Mononuclear cell (primary cell): ENCODE data around the gene EYA3. TPM values are rescaled to one million over a fixed set of nuclear protein-coding genes. Genes with fewer than 3 reads are reported as not detected.

Experiments
- H3K27me3 ChIP-seq: 2 replicates; pipeline ENCODE4 v1.6.0; 2011; ENCODE audit warnings: low read length, control low read depth; ENCODE audit not compliant: insufficient read depth
- H3K4me1 ChIP-seq: 2 replicates; pipeline ENCODE4 v1.5.1; 2011; ENCODE audit warnings: mild to moderate bottlenecking, low read length, control low read depth; ENCODE audit not compliant: insufficient read depth
- H3K4me3 ChIP-seq: 2 replicates; pipeline ENCODE4 v1.5.1; 2011; ENCODE audit warnings: mild to moderate bottlenecking, low read length, moderate library complexity
- H3K9me3 ChIP-seq: 2 replicates; pipeline ENCODE4 v1.5.1; 2011; ENCODE audit warnings: low read depth, mild to moderate bottlenecking, control low read depth, low read length
- total RNA-seq: library from RNA; depleted of rRNA; stranded (reverse); fragments of >200 nt; gene quantifications from one replicate; pipeline ENCODE4 v1.2.3, GENCODE V29; 2012

EYA3 gene
- total RNA-seq, 1 donor = 8.7 TPM

DNA sequence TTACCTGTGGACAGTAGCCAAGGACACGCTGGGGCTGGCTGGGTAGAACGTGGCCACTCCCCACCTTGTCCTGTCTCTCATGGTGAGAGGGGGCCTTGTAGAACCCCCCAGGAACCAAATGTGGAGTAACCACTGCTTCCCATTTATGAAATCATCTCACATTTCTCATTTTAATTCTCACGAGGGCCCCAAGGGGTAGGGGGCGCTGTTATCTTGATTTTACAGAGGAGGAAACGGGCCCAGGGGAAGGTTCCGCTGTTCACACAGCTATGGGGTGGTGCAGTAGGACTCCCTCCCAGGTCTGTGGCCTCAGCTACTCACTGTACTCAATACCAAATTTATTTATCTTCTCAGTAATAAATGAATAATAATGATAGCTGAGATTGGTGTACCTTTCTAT is 148.1 kb downstream of the EYA3 start:
- Histone ChIP-seq H3K4me1 (peaks cover 55% of the 10 kb centered on the region), H3K9me3 (no peaks in the 10 kb centered on the region), H3K4me3 (no peak overlapping the region), H3K27me3 (peaks cover 4% of the 10 kb centered on the region)

DNA sequence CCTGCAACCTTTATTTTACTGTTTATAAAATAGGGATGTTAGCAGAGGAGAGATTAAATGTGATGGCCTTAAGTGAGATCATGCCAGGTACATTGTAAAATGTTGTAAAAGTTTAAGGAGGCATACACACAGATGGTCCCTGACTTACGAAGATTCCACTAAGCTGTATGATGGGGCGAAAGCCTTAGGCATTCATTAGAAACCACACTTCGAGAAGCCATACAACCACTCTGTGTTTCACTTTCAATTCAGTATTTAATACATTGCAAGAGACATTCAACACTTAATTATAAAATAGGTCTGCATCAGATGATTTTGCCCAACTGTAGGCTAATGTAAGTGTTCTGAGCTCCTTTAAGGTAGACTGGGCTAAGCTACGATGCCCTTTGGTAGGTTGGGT is 149.9 kb downstream of the EYA3 start:
- Histone ChIP-seq H3K27me3 (peaks cover 7% of the 10 kb centered on the region), H3K4me1 (peaks cover 52% of the 10 kb centered on the region), H3K9me3 (no peaks in the 10 kb centered on the region), H3K4me3 (no peak overlapping the region)

DNA sequence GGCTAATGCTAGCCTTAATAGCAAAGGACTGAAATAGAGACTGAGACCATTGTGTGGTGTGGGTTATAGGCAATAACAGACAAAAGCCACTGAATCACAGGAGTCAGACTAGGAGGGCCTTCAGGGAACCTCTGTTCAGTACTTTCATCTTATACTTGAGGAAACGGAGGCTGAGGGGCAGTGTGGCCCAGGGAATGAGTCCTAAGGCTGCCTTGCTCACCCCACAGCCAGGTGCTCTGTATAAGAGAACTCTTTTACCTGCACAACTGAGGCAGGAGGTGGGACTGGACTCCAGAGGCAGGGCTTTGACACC is 150.9 kb downstream of the EYA3 start:
- no peaks in the 10 kb centered on the region for H3K9me3 ChIP-seq
- peaks cover 7% of the 10 kb centered on the region for H3K27me3 ChIP-seq
- peaks cover 43% of the 10 kb centered on the region for H3K4me1 ChIP-seq
- no peak overlapping the region for H3K4me3 ChIP-seq

DNA sequence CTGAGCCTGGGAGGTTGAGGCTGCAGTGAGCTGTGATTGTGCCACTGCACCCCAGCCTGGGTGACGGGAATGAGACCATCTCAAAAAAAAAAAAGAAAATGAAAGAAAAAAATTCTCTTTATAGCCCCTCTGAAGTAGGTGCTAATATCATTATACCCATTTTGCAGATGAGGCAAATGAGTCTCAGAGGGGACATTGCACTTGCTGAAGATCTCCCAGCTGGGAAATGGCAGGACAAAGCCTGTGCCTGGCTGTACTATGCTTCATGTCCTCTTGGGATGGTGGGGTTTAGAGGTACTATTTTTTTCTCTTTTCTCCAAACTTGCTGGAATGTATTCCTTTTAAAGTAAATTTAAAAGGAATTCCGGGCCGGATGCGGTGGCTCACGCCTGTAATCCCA is 152.0 kb downstream of the EYA3 start:
- Histone ChIP-seq H3K4me1 (peaks cover 42% of the 10 kb centered on the region), H3K4me3 (no peak overlapping the region), H3K9me3 (no peaks in the 10 kb centered on the region), H3K27me3 (peaks cover 7% of the 10 kb centered on the region)

DNA sequence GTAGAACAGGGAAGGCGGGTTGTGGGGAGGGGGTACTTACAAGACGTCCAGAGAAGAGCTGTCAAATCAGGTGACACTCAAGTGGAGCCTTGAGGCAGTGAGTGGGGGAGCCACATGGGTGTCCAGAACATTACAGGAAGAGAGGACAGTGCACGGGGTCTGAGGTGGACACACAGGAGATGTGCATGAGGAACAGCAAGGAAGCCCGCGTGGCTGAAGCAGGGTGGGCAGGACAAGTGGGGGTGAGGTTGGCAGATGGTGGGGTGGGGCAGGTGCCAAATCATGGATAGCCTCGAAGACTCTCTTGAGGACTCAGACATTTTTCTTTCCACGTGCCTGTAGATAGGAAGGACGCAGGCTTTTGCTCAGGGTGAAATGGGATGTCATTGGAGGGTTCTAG is 152.7 kb downstream of the EYA3 start:
- Histone ChIP-seq H3K4me1 (peaks cover 41% of the 10 kb centered on the region), H3K9me3 (no peaks in the 10 kb centered on the region), H3K27me3 (peaks cover 7% of the 10 kb centered on the region), H3K4me3 (no peak overlapping the region)

DNA sequence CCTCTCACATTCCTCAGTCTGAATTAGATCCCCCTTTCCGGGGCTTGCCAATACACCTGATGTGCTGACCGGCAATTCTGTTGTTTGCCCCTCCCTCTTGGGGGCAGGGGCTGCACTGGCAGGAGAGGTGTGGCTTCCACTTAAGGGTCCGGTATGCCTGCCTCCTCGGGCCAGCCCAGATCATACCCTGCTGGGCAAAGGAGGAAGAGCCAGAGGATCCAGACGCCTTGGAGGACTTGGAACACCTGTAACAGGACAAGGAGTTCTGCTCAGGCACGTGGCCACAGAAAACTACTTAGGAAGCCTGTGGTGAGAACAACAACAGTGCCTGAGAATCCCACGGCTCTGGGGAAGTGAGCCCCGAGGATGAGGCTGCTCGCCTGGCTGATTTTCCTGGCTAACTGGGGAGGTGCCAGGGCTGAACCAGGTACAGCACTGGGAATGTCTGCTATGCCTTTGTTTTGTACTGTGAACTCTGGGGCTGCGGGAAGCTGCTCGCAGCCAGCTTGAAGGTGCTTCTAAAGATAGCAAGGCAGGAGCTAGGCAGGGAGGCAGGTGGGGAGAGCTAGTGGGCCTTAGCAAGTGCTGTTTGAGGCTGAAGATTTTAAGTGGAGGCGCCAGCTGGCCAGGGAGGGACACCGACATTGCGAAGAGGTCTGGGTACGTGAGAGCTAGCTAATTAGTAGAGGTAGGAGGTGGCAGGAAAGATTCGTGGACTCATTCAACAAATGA is 153.4 kb downstream of the EYA3 start, which contains the start of gene SMPDL3B:
TSS of gene SMPDL3B (plus strand) at position 183 of the 732 bp plus-strand sequence. CDS start at position 367, 184 bp downstream.
- H3K27me3 ChIP-seq = peaks cover 7% of the 10 kb centered on the region
- H3K9me3 ChIP-seq = no peaks in the 10 kb centered on the region
- H3K4me1 ChIP-seq = peaks cover 34% of the 10 kb centered on the region
- H3K4me3 ChIP-seq = no peak within 1 kb of the TSS

DNA sequence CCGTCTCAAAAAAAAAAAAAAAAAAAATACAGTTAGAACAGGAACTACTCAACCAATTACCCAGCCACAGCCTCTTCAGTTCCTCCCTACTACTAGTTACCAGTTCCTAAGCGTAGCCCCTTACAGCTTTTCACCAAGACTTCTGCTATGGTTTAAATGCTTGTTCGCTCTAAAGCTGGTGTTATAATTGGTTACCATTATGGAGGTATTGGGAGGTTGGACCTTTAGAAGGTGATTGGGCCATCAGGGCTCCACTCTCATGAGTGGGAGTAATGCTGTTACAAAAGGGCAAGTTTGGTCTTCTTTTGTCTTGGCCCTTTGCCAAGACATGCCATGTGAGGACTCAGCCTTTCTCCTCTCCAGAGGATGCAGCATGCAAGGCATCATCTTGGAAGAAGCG is 156.7 kb downstream of the EYA3 start:
- peaks cover 31% of the 10 kb centered on the region for H3K4me1 ChIP-seq
- no peak overlapping the region for H3K4me3 ChIP-seq
- peaks cover 7% of the 10 kb centered on the region for H3K27me3 ChIP-seq
- H3K9me3 ChIP-seq = no peaks in the 10 kb centered on the region

DNA sequence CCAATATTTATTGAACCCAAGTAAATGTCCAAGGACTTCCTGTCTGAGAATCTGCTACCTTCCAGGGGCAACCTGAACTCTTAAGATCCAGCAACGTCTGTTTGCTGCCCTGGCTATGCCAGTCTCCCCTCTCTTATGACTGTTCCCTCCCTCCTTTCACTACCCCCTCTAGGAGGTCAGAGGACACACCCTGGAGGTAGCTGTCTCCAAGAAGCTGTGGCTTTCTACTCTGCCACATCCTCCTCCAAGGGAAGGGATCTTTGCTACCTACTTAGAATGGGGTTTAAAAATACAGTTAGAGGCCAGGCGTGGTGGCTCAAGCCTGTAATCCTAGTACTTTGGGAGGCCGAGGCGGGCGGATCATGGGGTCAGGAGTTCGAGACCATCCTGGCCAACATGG is 157.2 kb downstream of the EYA3 start:
- peaks cover 31% of the 10 kb centered on the region for H3K4me1 ChIP-seq
- no peaks in the 10 kb centered on the region for H3K9me3 ChIP-seq
- no peak overlapping the region for H3K4me3 ChIP-seq
- peaks cover 7% of the 10 kb centered on the region for H3K27me3 ChIP-seq

DNA sequence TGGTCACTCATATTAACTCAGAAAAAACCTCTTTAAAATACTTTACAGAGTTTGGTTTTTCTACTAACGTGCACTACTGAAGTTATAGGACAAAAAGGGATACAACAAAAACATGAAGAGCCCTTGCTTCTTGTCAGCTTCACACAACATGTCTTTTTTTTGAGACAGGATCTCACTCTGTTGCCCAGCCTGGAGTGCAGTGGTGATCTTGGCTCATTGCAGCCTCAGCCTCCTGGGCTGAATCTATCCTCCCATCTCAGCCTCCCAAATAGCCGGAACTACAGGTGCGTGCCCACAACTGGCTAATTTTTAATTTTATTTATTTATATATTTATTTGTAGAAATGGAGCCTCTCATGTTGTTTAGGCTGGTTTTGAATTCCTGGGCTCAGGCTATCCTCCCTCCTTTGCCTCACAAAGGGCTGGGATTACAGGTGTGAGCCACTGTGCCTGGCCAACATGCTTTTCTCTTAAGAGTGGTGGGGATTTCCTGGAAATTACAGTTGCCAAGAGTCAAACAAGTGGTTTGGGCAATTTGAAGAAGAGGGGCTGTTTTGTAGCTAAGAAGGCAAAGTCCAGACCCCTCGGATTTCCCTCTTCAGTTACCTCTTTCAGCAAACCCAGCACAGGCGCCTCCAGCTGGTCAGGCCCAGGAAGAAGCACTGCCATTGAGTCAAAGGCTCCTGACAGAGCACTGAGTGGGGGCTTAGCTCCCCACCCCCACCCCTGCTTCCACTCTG is 160.0 kb downstream of the EYA3 start:
- no peaks in the 10 kb centered on the region for H3K9me3 ChIP-seq
- no peaks in the 10 kb centered on the region for H3K27me3 ChIP-seq
- no peak overlapping the region for H3K4me3 ChIP-seq
- peaks cover 16% of the 10 kb centered on the region for H3K4me1 ChIP-seq

DNA sequence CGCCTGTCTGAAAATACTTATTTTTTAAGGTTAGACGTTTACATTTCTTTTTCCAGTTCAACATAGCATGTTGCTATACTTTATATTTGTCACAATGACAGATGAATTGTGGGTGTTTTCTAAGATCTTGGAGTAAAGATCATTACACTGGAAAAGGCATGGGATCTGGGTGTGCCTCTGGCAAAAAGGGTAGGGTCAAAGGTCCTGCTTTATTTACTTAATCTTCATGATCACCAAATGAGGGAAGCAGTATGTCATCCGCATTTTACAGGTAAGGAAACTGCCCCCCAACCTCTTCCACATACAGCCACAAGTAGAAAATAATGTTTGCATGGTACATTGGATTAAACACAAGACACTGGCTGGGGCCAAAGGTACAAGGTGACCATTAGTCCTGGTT is 166.1 kb downstream of the EYA3 start:
- no peaks in the 10 kb centered on the region for H3K9me3 ChIP-seq
- no peak overlapping the region for H3K4me3 ChIP-seq
- no peaks in the 10 kb centered on the region for H3K4me1 ChIP-seq
- no peaks in the 10 kb centered on the region for H3K27me3 ChIP-seq

Other genes starting within 250 kb of the EYA3 start
- gene THEMIS2, start 216.1 kb downstream of the EYA3 start, total RNA-seq = 270 TPM
- gene RPA2, start 174.0 kb downstream of the EYA3 start, total RNA-seq = 16.4 TPM
- 0.10 TPM for gene SMPDL3B, start 153.6 kb downstream of the EYA3 start, total RNA-seq
- gene XKR8, start 128.6 kb downstream of the EYA3 start, total RNA-seq = 14.1 TPM
- gene PTAFR, start 88.1 kb upstream of the EYA3 start, total RNA-seq = 16.3 TPM
- gene DNAJC8, start 144.4 kb upstream of the EYA3 start, total RNA-seq = 61.5 TPM
- gene ATP5IF1, start 147.5 kb upstream of the EYA3 start, total RNA-seq = 48.2 TPM
- 10.1 TPM for gene SESN2, start 170.9 kb upstream of the EYA3 start, total RNA-seq
- gene MED18, start 240.4 kb upstream of the EYA3 start, total RNA-seq = 3.7 TPM